ENCODE data around the gene PLN. TPM values are rescaled to one million over a fixed set of nuclear protein-coding genes. Genes with fewer than 3 reads are reported as not detected.

Gene PLN
- total and polyA plus RNA-seq, 9 of the 15 experiments (the other 6 are each of a cell fraction or from before 2014, with no cell fraction given) = 0.03 to 0.30 (median 0.03) TPM; not detected in 6

GRCh38 chr6:118535176-118535844, 12.8 kb upstream of the PLN start (continued):
- TF ChIP-seq ZNF518B (CRISPR knock-in tag; IDR thresholded peaks at IDR 0.05) = no peak
- TF ChIP-seq ETV5 (CRISPR knock-in tag; IDR thresholded peaks at IDR 0.05; ENCODE audit: low read depth) = no peak
- TF ChIP-seq FOXO4 (CRISPR knock-in tag; IDR thresholded peaks at IDR 0.05) = no peak
- TF ChIP-seq ZNF696 (CRISPR knock-in tag; conservative IDR thresholded peaks at IDR 0.05) = no peak
- TF ChIP-seq SIRT6 (IDR thresholded peaks at IDR 0.05; ENCODE audit: low read depth, low read length) = no peak
- no peak for TF ChIP-seq CEBPG (CRISPR knock-in tag; IDR thresholded peaks at IDR 0.05)
- no peak for TF ChIP-seq CEBPG (tag; conservative IDR thresholded peaks at IDR 0.05 in 1 of 2, IDR thresholded peaks at IDR 0.05 in 1 of 2)
- TF ChIP-seq HNRNPLL (IDR thresholded peaks at IDR 0.05; ENCODE audit: low read depth, low read length, poor library complexity, severe bottlenecking) = no peak
- no peak for TF ChIP-seq CHD2 (IDR thresholded peaks at IDR 0.05; ENCODE audit: low read depth, low read length)
- TF ChIP-seq ZBTB43 (CRISPR knock-in tag; IDR thresholded peaks at IDR 0.05) = no peak
